ENCODE results near the gene SPINK2. TPM values are rescaled to one million over a fixed set of nuclear protein-coding genes. Genes with fewer than 3 reads are reported as not detected.

Gene SPINK2
- total RNA-seq, 2 donors from 2014 or later, result not detected

DNA sequence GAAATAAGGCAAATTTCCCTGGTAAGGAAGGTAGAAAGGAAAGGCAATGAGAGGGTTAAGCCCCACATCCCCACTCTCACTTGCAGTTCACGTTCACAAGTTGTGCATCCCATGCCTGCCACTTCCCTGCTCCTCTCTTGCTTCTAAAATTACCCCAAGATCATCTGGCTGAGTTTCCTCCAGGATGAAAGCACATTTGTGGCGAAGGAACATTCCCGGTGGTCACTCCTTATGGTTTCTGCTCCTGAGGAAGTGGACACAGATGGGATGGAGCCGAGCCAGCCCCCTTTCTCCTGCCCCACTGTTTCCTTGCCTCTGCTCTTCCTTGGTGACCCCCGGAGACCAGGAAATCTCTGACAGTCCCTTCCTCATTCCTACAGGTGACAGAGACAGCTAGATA, 37.5 kb downstream of the SPINK2 start:
- H3K4me3 Mint-ChIP-seq, result no peak overlapping the region
- no peaks in the 10 kb centered on the region for H3K36me3 Mint-ChIP-seq (ENCODE audit: low read depth)
- ATAC-seq (replicated peaks), result no peak
- H3K27me3 Mint-ChIP-seq, result no peaks in the 10 kb centered on the region
- H3K4me1 Mint-ChIP-seq, result no peaks in the 10 kb centered on the region
- H3K27ac Mint-ChIP-seq, result no peak overlapping the region
- no peaks in the 10 kb centered on the region for H3K9me3 Mint-ChIP-seq

DNA sequence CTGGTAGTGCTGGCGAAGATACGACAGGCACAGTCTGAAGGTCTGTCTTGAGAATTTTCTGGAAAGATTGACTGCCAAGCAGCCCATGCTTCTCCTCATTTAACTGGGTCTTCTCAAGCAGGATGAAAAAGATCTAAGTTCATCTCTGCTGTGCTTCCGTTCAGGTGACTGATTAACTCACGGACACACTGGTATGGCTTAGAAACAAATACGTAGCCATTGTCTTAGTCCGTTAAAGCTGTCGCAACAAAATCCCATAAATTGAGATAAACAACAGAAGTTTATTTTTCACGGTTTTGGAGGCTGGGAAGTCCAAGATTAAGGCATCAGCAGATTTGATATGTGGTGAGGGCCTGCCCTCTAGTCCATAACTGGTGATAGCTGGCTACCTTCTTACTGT, 39.5 kb downstream of the SPINK2 start:
- H3K4me1 Mint-ChIP-seq, result no peaks in the 10 kb centered on the region
- no peaks in the 10 kb centered on the region for H3K36me3 Mint-ChIP-seq (ENCODE audit: low read depth)
- H3K27me3 Mint-ChIP-seq, result no peaks in the 10 kb centered on the region
- H3K9me3 Mint-ChIP-seq, result no peaks in the 10 kb centered on the region
- H3K27ac Mint-ChIP-seq, result no peak overlapping the region
- no peak overlapping the region for H3K4me3 Mint-ChIP-seq
- ATAC-seq (replicated peaks), result no peak

DNA sequence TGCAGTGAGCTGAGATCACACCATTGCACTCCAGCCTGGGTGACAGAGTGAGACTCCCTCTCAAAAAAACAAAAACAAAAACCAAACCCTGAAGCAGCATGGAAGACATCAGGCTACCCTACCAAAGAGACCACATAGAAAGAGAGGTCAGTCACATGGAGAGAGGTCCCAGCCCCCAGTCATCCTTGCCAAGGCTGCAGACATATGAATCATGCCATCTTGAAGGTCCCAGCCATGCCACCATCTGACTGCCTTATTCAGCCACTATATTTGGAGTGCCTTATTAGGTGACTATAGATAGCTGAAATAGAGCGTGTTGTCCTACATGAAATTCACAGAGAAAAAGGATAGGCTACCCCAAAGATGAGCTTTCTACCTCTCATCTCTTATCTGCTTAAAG, 48.2 kb downstream of the SPINK2 start:
- Mint-ChIP-seq H3K4me3 (no peak overlapping the region), H3K9me3 (no peaks in the 10 kb centered on the region), H3K27me3 (no peaks in the 10 kb centered on the region), H3K36me3 (ENCODE audit: low read depth) (no peaks in the 10 kb centered on the region), H3K4me1 (peaks cover 10% of the 10 kb centered on the region), H3K27ac (no peak overlapping the region)
- no peak for ATAC-seq (replicated peaks)

DNA sequence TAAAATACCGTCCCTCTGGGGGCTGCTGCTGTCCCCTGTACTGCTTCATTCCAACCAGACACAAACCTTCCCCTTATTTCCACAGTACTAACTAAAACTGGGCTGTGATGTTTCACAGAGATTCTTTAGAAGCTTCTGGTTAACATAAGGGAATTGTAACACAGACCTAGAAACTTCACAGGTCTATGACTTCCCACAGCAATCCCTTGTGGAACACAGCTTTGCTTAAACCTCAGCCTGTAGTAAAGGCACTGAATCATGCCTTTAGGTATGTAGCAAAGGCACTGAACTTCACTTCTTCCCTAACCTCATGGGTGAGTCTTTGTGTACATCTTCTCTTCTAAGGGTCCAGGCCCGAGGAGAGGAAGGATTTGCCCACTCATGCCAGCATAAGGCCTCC, 49.4 kb downstream of the SPINK2 start:
- no peak for ATAC-seq (replicated peaks)
- H3K4me1 Mint-ChIP-seq, result peaks cover 11% of the 10 kb centered on the region
- H3K9me3 Mint-ChIP-seq, result no peaks in the 10 kb centered on the region
- no peaks in the 10 kb centered on the region for H3K36me3 Mint-ChIP-seq (ENCODE audit: low read depth)
- no peak overlapping the region for H3K27ac Mint-ChIP-seq
- no peak overlapping the region for H3K4me3 Mint-ChIP-seq
- H3K27me3 Mint-ChIP-seq, result no peaks in the 10 kb centered on the region

DNA sequence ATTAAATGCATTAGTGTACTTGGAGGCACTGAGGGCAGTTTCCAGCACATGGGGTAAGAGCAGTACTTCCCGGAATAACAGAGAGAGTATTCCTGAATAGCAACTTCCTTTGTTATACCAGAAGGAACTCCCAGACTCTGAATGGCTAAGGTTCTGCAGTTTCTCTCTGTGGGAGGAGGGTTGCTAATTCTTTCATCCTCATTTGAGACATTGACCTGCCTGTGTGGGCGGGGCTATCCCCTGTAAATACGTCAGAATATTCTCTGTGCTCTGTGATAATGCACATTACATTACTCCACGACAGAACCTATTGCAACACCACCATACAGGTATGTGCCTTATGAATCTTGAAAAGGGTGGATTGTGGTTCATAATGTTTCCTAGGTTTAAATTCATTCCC, 52.7 kb downstream of the SPINK2 start:
- peak; percentile 82 for ATAC-seq (replicated peaks)
- H3K36me3 Mint-ChIP-seq (ENCODE audit: low read depth), result no peaks in the 10 kb centered on the region
- H3K27ac Mint-ChIP-seq, result peak overlapping the region; percentile 27
- peaks cover 10% of the 10 kb centered on the region for H3K4me1 Mint-ChIP-seq
- no peak overlapping the region for H3K4me3 Mint-ChIP-seq
- H3K9me3 Mint-ChIP-seq, result no peaks in the 10 kb centered on the region
- no peaks in the 10 kb centered on the region for H3K27me3 Mint-ChIP-seq

GRCh38 chr4:56768316-56768715, 53.2 kb downstream of the SPINK2 start:
- peak overlapping the region; percentile 27 for H3K27ac Mint-ChIP-seq
- no peak overlapping the region for H3K4me3 Mint-ChIP-seq
- H3K27me3 Mint-ChIP-seq, result no peaks in the 10 kb centered on the region
- no peaks in the 10 kb centered on the region for H3K9me3 Mint-ChIP-seq
- peak; percentile 71 for ATAC-seq (replicated peaks)
- no peaks in the 10 kb centered on the region for H3K36me3 Mint-ChIP-seq (ENCODE audit: low read depth)
- peaks cover 6% of the 10 kb centered on the region for H3K4me1 Mint-ChIP-seq

DNA sequence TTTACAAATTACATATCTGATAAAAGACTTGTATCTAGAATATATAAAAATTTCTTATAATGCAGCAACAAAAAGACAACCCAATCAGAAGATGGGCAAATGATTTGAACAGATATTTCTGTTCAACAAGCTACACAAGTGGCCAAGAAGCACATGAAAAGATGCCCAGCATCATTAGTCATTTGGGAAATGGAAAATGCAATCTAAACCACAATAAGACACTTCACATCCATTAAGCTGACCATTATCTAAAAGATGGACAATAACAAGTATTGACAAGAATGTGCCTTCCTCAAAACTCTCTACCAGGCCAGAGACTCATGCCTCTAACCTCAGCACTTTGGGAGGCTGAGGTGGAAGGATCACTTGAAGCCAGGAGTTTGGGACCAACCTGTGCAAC, 53.9 kb downstream of the SPINK2 start:
- H3K27me3 Mint-ChIP-seq, result no peaks in the 10 kb centered on the region
- ATAC-seq (replicated peaks), result no peak
- no peaks in the 10 kb centered on the region for H3K9me3 Mint-ChIP-seq
- H3K4me3 Mint-ChIP-seq, result no peak overlapping the region
- peaks cover 6% of the 10 kb centered on the region for H3K4me1 Mint-ChIP-seq
- H3K36me3 Mint-ChIP-seq (ENCODE audit: low read depth), result no peaks in the 10 kb centered on the region
- no peak overlapping the region for H3K27ac Mint-ChIP-seq

DNA sequence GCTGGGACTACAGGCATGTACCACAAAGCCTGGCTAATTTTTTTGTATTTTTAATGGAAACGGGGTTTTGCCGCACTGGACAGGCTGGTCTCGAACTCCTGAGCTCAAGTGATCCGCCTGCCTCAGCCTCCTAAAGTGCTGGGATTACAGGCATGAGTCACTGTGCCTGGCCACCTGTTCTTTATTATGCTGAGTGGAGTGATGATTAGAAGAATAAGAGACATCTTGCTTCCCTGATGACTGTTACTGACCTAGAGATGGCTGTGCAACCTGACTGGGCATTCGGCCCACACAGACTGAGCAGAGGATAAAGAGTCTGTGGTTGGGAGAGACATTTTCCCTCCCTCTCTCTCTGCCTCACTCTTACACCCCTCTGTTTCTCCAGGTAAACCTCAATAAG, 56.7 kb downstream of the SPINK2 start:
- no peaks in the 10 kb centered on the region for H3K9me3 Mint-ChIP-seq
- H3K4me3 Mint-ChIP-seq, result no peak overlapping the region
- H3K27me3 Mint-ChIP-seq, result no peaks in the 10 kb centered on the region
- ATAC-seq (replicated peaks), result no peak
- H3K4me1 Mint-ChIP-seq, result peaks cover 10% of the 10 kb centered on the region
- H3K36me3 Mint-ChIP-seq (ENCODE audit: low read depth), result no peaks in the 10 kb centered on the region
- H3K27ac Mint-ChIP-seq, result no peak overlapping the region

GRCh38 chr4:56764223-56764622, 57.3 kb downstream of the SPINK2 start:
- H3K4me3 Mint-ChIP-seq, result no peak overlapping the region
- H3K27ac Mint-ChIP-seq, result no peak overlapping the region
- no peaks in the 10 kb centered on the region for H3K27me3 Mint-ChIP-seq
- H3K4me1 Mint-ChIP-seq, result peaks cover 10% of the 10 kb centered on the region
- no peak for ATAC-seq (replicated peaks)
- H3K36me3 Mint-ChIP-seq (ENCODE audit: low read depth), result no peaks in the 10 kb centered on the region
- H3K9me3 Mint-ChIP-seq, result no peaks in the 10 kb centered on the region

GRCh38 chr4:56762484-56763250, 58.8 kb downstream of the SPINK2 start:
- H3K27me3 Mint-ChIP-seq, result no peaks in the 10 kb centered on the region
- H3K4me1 Mint-ChIP-seq, result peaks cover 13% of the 10 kb centered on the region
- no peaks in the 10 kb centered on the region for H3K36me3 Mint-ChIP-seq (ENCODE audit: low read depth)
- H3K27ac Mint-ChIP-seq, result peak overlapping the region; percentile 63
- no peaks in the 10 kb centered on the region for H3K9me3 Mint-ChIP-seq
- H3K4me3 Mint-ChIP-seq, result peak overlapping the region; percentile 4
- ATAC-seq (replicated peaks), result peak; percentile 91

DNA sequence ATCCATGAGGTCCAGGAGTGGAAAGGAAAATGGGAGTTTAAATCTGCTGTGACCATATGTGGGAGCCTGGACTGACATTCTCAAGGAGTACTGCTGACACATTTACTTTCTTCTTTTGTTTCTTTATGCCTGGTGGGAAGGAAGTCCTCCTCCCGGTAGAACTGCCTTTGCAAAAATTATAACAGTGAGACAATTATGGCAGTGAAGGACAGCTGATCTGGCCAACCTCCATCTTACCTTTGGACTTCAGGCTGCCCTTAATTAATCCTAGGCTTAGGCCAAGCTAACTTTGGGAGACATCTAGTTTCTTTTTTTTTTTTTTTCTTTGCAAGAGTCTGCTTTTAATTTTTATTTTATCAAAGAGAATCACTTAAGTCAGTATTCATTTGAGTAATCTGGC, 61.3 kb downstream of the SPINK2 start:
- Mint-ChIP-seq H3K4me3 (no peak overlapping the region), H3K27me3 (no peaks in the 10 kb centered on the region), H3K27ac (no peak overlapping the region), H3K4me1 (peaks cover 15% of the 10 kb centered on the region), H3K9me3 (no peaks in the 10 kb centered on the region), H3K36me3 (ENCODE audit: low read depth) (no peaks in the 10 kb centered on the region)
- no peak for ATAC-seq (replicated peaks)

Other genes with a start within 250 kb of the SPINK2 start
- gene HOPX, start 140.4 kb downstream of the SPINK2 start, total RNA-seq, result 100 to 1,000 TPM in 1 of 2 donors, 10 to 100 TPM in 1; 53.6 to 118 TPM
- gene REST, start 86.2 kb upstream of the SPINK2 start, total RNA-seq, result 10 to 100 TPM; 39.5 to 51.8 TPM
- 10 to 100 TPM; 18.8 to 19.7 TPM for gene NOA1, start 155.9 kb upstream of the SPINK2 start, total RNA-seq
- gene POLR2B, start 157.2 kb upstream of the SPINK2 start, total RNA-seq, result 100 to 1,000 TPM; 105 to 133 TPM

Data from activated T-helper 17 cell treated with anti-CD3 and anti-CD28 coated beads, Interleukin-2, amount 50 U/mL, for 72 hours (primary cell).